Osteoblast (primary cell): ENCODE results near the gene MSGN1. TPM values are rescaled to one million over a fixed set of nuclear protein-coding genes. Genes with fewer than 3 reads are reported as not detected.

Source experiments
- DNase-seq: peaks from one replicate; pipeline ENCODE4 v3.0.0; 2011; ENCODE audit warnings: low spot score, mixed read lengths; ENCODE audit not compliant: insufficient read length; ENCODE audit errors: missing footprints
- H2AFZ ChIP-seq: 2 replicates; pipeline ENCODE4 v1.6.0; 2011; ENCODE audit warnings: mild to moderate bottlenecking, low read length
- H3K27ac ChIP-seq: 2 replicates; pipeline ENCODE4 v1.5.1; 2011; ENCODE audit warnings: mild to moderate bottlenecking, low read depth, low read length, moderate library complexity
- H3K27me3 ChIP-seq: 2 replicates; pipeline ENCODE4 v1.6.0; 2012; ENCODE audit warnings: mild to moderate bottlenecking, control low read depth, inconsistent platforms, low read length, moderate library complexity; ENCODE audit not compliant: insufficient read depth
- H3K36me3 ChIP-seq: 2 replicates; pipeline ENCODE4 v1.5.1; 2011; ENCODE audit warnings: mild to moderate bottlenecking, low read length, control low read depth, moderate library complexity; ENCODE audit not compliant: insufficient read depth
- H3K4me1 ChIP-seq: 2 replicates; pipeline ENCODE4 v1.5.1; 2011; ENCODE audit warnings: mild to moderate bottlenecking, low read length, control low read depth, moderate library complexity; ENCODE audit not compliant: insufficient read depth
- H3K4me2 ChIP-seq: 2 replicates; pipeline ENCODE4 v1.6.0; 2011; ENCODE audit warnings: mild to moderate bottlenecking, low read length; ENCODE audit not compliant: insufficient read depth
- H3K4me3 ChIP-seq: fragments of 200-600 bp; sonication (generic); 3 replicates; pipeline ENCODE4 v1.5.1; 2012; ENCODE audit warnings: mild to moderate bottlenecking, low read length, inconsistent platforms; ENCODE audit not compliant: insufficient read depth
- H3K79me2 ChIP-seq: 2 replicates; pipeline ENCODE4 v1.6.0; 2012; ENCODE audit warnings: mild to moderate bottlenecking, low read length, control low read depth, inconsistent platforms; ENCODE audit not compliant: insufficient read depth
- H3K9me3 ChIP-seq: 2 replicates; pipeline ENCODE4 v1.5.1; 2011; ENCODE audit warnings: low read depth, low read length, control low read depth
- H4K20me1 ChIP-seq: 2 replicates; pipeline ENCODE4 v1.6.0; 2012; ENCODE audit warnings: mild to moderate bottlenecking, low read length, control low read depth; ENCODE audit not compliant: insufficient read depth
- CTCF ChIP-seq: IDR thresholded peaks from 2 replicates; pipeline ENCODE4 v1.5.1; 2011; ENCODE audit warnings: mild to moderate bottlenecking, low read depth, low read length, moderate library complexity; ENCODE audit errors: extremely low read depth
- total RNA-seq: library from RNA; depleted of rRNA; stranded (reverse); fragments of >200 nt; gene quantifications from 2 replicates; pipeline ENCODE4 v1.2.3, GENCODE V29; 2012

MSGN1 gene
- total RNA-seq, 1 donor, result not detected

- no peak for TF ChIP-seq CTCF
- Histone ChIP-seq H3K4me3 (no peak overlapping the region), H3K4me1 (no peaks in the 10 kb centered on the region), H3K27me3 (peaks cover 5% of the 10 kb centered on the region), H3K79me2 (no peaks in the 10 kb centered on the region), H3K9me3 (no peaks in the 10 kb centered on the region), H3K36me3 (no peaks in the 10 kb centered on the region), H2AFZ (no peak overlapping the region), H4K20me1 (no peaks in the 10 kb centered on the region), H3K27ac (no peak overlapping the region), H3K4me2 (no peak overlapping the region)
- DNase-seq, result no peak
These were observed 12.8 kb upstream of the MSGN1 start for GRCh38 chr2:17803497-17803896.

GRCh38 chr2:17804358-17804757 lies 11.9 kb upstream of the MSGN1 start:
- TF ChIP-seq CTCF, result no peak
- H3K36me3 ChIP-seq, result no peaks in the 10 kb centered on the region
- no peak for DNase-seq

GRCh38 chr2:17805166-17805565 lies 11.1 kb upstream of the MSGN1 start:
- H3K4me1 ChIP-seq, result no peaks in the 10 kb centered on the region
- no peak for DNase-seq
- H3K36me3 ChIP-seq, result no peaks in the 10 kb centered on the region
- H3K79me2 ChIP-seq, result no peaks in the 10 kb centered on the region
- no peak for TF ChIP-seq CTCF
- no peak overlapping the region for H2AFZ ChIP-seq
- H3K27ac ChIP-seq, result no peak overlapping the region
- no peaks in the 10 kb centered on the region for H3K9me3 ChIP-seq
- no peak overlapping the region for H3K4me2 ChIP-seq
- no peaks in the 10 kb centered on the region for H4K20me1 ChIP-seq
- no peak overlapping the region for H3K4me3 ChIP-seq
- no peaks in the 10 kb centered on the region for H3K27me3 ChIP-seq

More at GRCh38 chr2:17804358-17804757, 11.9 kb upstream of the MSGN1 start:
- Histone ChIP-seq H3K9me3 (no peaks in the 10 kb centered on the region), H4K20me1 (no peaks in the 10 kb centered on the region), H3K4me2 (no peak overlapping the region), H2AFZ (no peak overlapping the region), H3K27ac (no peak overlapping the region), H3K4me3 (no peak overlapping the region), H3K79me2 (no peaks in the 10 kb centered on the region), H3K27me3 (peaks cover 3% of the 10 kb centered on the region), H3K4me1 (no peaks in the 10 kb centered on the region)

- H3K27ac ChIP-seq, result no peak overlapping the region
- no peak for DNase-seq
- no peak overlapping the region for H3K4me3 ChIP-seq
- H3K27me3 ChIP-seq, result no peaks in the 10 kb centered on the region
- no peaks in the 10 kb centered on the region for H4K20me1 ChIP-seq
- no peak overlapping the region for H2AFZ ChIP-seq
- no peaks in the 10 kb centered on the region for H3K36me3 ChIP-seq
- no peaks in the 10 kb centered on the region for H3K79me2 ChIP-seq
- H3K4me2 ChIP-seq, result no peak overlapping the region
- no peaks in the 10 kb centered on the region for H3K9me3 ChIP-seq
- TF ChIP-seq CTCF, result no peak
- no peaks in the 10 kb centered on the region for H3K4me1 ChIP-seq
These were observed 10.4 kb upstream of the MSGN1 start for GRCh38 chr2:17805717-17806363.
